ENCODE measurements around the gene ZBTB7C.

DNA sequence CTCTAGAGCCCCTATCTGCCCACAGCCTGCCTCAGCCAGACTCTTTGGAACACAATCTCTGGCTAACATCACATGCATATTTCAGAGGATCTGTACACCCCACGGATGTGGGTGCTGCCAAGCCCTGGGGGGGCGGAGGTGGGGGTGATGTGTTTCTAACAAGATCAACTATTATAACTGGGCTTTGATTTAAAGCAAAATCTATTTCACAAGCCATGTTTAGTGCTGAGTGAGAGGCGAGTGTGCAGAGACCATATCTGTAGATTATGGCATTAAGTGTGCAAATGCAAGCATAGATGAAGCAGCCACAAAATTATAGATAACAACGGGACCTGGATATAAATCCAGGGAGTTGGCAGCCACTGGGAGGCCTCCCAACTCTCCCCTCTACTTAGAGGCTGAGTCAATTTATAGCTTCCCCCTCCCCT is 342.9 kb downstream of the ZBTB7C start:
- TF ChIP-seq, protein P1, sequence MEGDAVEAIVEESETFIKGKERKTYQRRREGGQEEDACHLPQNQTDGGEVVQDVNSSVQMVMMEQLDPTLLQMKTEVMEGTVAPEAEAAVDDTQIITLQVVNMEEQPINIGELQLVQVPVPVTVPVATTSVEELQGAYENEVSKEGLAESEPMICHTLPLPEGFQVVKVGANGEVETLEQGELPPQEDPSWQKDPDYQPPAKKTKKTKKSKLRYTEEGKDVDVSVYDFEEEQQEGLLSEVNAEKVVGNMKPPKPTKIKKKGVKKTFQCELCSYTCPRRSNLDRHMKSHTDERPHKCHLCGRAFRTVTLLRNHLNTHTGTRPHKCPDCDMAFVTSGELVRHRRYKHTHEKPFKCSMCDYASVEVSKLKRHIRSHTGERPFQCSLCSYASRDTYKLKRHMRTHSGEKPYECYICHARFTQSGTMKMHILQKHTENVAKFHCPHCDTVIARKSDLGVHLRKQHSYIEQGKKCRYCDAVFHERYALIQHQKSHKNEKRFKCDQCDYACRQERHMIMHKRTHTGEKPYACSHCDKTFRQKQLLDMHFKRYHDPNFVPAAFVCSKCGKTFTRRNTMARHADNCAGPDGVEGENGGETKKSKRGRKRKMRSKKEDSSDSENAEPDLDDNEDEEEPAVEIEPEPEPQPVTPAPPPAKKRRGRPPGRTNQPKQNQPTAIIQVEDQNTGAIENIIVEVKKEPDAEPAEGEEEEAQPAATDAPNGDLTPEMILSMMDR (optimal IDR thresholded peaks at IDR 0.05 in 1 of 3, IDR thresholded peaks at IDR 0.05 in 1 of 3, conservative IDR thresholded peaks at IDR 0.05 in 1 of 3; ENCODE audit: extremely low read depth in 1 of 3, insufficient read depth in 2 of 3, low read length in 3 of 3): no peak
- no peak for TF ChIP-seq EZH2 (IDR thresholded peaks at IDR 0.05; ENCODE audit: low read length)
